RWPE2 (cell line): ENCODE results near the gene CACNA2D4.
A peak's percentile ranks its signal among the peaks of the same experiment; 100 is the strongest.

ENCODE experiments used
- ATAC-seq: fragments of 200-7000 bp; cut with Tn5 transposase; 3 replicates; pipeline ENCODE4 v1.9.1; 2021; ENCODE audit warnings: low read depth
- DNase-seq: peaks from one replicate; pipeline ENCODE4 v3.0.0-alpha.2; 2020; ENCODE audit warnings: low spot score
- H3K27ac ChIP-seq: fragments of 450-650 bp; 2 replicates; pipeline ENCODE4 v1.5.1; 2017; ENCODE audit warnings: mild to moderate bottlenecking; ENCODE audit not compliant: poor library complexity, severe bottlenecking
- H3K27me3 ChIP-seq: fragments of 250-450 bp; sonication (Bioruptor Pico); 2 replicates; pipeline ENCODE4 v1.5.1; 2021; ENCODE audit warnings: mild to moderate bottlenecking, moderate library complexity; ENCODE audit not compliant: insufficient read depth, poor library complexity, severe bottlenecking
- H3K36me3 ChIP-seq: fragments of 250-450 bp; sonication (Bioruptor Pico); 2 replicates; pipeline ENCODE4 v1.5.1; 2020; ENCODE audit warnings: low read depth, mild to moderate bottlenecking, moderate library complexity
- H3K4me1 ChIP-seq: fragments of 250-450 bp; sonication (Bioruptor Pico); 2 replicates; pipeline ENCODE4 v1.5.1; 2021; ENCODE audit warnings: mild to moderate bottlenecking, moderate library complexity; ENCODE audit not compliant: insufficient read depth, poor library complexity, severe bottlenecking
- H3K4me3 ChIP-seq: fragments of 250-450 bp; sonication (Bioruptor Pico); 2 replicates; pipeline ENCODE4 v1.5.1; 2021; ENCODE audit warnings: mild to moderate bottlenecking, moderate library complexity; ENCODE audit not compliant: severe bottlenecking
- H3K9me3 ChIP-seq: fragments of 250-450 bp; sonication (Bioruptor Pico); 2 replicates; pipeline ENCODE4 v1.5.1; 2021; ENCODE audit warnings: mild to moderate bottlenecking, moderate library complexity; ENCODE audit not compliant: severe bottlenecking
- TF ChIP-seq, protein P1 (sequence below): fragments of 450-650 bp; IDR thresholded peaks from one replicate; pipeline ENCODE4 v1.5.1; 2017; ENCODE audit warnings: mild to moderate bottlenecking, moderate library complexity; ENCODE audit not compliant: poor library complexity, severe bottlenecking

CACNA2D4 gene

DNA sequence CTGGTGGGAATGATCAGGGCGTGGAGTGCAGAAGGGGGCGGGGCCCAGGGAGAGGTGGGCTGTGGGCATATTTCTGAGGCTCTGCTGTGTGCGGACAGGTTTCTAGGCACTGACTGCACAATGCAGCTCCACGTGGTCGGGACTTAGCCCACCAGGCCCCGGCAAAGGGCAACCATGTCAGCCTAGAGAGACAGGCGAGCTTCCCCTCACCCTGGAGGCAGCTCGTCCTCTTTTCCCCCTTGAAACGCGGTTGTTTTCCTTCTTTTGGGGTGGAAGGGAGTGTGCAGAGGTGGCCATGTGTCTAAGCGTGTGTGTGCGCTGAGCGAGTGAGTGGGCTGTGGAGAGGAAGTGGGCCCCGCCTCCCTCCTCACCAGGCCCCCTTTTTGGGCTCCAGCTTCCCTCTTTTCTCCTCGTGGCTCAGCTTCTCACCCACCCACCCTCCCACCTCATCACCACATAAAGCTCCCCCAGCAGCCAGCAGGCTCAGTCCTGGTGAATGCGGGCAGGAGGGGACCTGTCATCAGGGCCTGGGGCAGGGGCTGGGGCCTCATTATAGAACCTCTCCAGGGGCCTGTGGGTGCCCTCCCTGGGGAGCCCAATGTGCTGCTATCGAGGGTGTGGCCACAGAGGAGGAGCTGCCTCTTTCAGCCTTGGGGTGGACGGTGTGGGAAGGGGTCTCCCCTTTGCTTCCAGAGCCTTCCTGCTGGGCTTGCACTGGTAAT lies 76.1 kb downstream of the CACNA2D4 start:
- H3K27ac ChIP-seq: no peak overlapping the region
- H3K4me1 ChIP-seq: no peaks in the 10 kb centered on the region
- TF ChIP-seq, protein P1, sequence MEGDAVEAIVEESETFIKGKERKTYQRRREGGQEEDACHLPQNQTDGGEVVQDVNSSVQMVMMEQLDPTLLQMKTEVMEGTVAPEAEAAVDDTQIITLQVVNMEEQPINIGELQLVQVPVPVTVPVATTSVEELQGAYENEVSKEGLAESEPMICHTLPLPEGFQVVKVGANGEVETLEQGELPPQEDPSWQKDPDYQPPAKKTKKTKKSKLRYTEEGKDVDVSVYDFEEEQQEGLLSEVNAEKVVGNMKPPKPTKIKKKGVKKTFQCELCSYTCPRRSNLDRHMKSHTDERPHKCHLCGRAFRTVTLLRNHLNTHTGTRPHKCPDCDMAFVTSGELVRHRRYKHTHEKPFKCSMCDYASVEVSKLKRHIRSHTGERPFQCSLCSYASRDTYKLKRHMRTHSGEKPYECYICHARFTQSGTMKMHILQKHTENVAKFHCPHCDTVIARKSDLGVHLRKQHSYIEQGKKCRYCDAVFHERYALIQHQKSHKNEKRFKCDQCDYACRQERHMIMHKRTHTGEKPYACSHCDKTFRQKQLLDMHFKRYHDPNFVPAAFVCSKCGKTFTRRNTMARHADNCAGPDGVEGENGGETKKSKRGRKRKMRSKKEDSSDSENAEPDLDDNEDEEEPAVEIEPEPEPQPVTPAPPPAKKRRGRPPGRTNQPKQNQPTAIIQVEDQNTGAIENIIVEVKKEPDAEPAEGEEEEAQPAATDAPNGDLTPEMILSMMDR: no peak
- no peak overlapping the region for H3K4me3 ChIP-seq
- H3K27me3 ChIP-seq: peaks cover 48% of the 10 kb centered on the region
- DNase-seq (peak; percentile 55), ATAC-seq (no peak)
- H3K9me3 ChIP-seq: no peaks in the 10 kb centered on the region
- no peaks in the 10 kb centered on the region for H3K36me3 ChIP-seq

DNA sequence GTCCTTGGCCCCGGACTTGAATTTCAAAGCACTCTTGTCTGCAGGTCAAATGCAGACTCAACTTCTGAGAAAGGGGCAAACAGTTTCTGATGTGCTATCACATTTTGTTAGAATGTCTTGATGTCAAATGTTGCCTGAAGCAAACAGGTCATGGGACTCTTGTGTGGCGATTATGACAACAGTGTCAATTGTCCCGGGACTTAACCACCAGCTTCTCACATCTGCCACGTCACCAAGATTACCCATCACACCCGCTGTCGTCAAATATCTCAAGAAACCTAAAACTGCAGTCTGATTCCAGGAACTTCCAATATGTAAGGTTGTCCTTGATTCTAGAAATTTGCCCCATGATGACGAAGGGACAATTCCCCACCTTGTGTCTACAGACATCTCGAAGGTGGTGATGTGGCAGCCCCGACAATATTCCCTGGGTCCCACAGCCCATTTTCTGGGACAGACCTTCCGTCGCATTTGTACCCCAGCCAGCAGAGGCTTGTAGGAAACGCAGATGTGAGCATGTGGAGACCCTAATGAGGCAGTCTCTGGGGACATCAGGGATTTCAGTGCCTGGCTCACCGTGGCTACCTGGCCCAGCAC lies 76.8 kb downstream of the CACNA2D4 start:
- DNase-seq (no peak), ATAC-seq (no peak)
- Histone ChIP-seq H3K4me3 (no peak overlapping the region), H3K4me1 (no peaks in the 10 kb centered on the region), H3K9me3 (no peaks in the 10 kb centered on the region), H3K36me3 (no peaks in the 10 kb centered on the region), H3K27ac (no peak overlapping the region), H3K27me3 (peaks cover 41% of the 10 kb centered on the region)
- TF ChIP-seq, protein P1: no peak

DNA sequence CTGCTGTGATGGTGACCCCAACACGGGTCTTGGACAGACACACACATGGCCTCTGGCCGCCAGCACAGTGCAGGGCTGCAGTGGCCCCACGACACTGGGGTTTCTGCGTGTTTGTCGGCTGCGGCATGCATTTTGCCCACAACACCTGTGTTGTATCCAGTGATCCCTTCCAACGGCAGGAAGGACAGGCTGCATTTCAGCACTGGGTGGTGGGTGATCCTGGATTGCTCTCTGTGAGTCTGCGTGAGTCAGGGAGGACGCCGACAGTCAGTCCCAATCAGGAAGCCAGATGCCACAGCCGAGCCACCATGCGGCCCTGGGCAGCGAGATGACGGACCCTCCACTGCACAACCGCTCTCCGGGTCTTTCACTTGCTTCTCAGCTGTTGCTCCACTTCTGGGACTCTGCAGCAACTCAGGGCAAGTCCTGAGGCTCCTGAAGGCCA lies 77.4 kb downstream of the CACNA2D4 start:
- H3K27me3 ChIP-seq: peaks cover 39% of the 10 kb centered on the region
- H3K27ac ChIP-seq: no peak overlapping the region
- no peak for ATAC-seq
- no peaks in the 10 kb centered on the region for H3K9me3 ChIP-seq
- no peaks in the 10 kb centered on the region for H3K36me3 ChIP-seq
- no peaks in the 10 kb centered on the region for H3K4me1 ChIP-seq
- peak; percentile 55 for DNase-seq
- no peak overlapping the region for H3K4me3 ChIP-seq
- TF ChIP-seq, protein P1: no peak

DNA sequence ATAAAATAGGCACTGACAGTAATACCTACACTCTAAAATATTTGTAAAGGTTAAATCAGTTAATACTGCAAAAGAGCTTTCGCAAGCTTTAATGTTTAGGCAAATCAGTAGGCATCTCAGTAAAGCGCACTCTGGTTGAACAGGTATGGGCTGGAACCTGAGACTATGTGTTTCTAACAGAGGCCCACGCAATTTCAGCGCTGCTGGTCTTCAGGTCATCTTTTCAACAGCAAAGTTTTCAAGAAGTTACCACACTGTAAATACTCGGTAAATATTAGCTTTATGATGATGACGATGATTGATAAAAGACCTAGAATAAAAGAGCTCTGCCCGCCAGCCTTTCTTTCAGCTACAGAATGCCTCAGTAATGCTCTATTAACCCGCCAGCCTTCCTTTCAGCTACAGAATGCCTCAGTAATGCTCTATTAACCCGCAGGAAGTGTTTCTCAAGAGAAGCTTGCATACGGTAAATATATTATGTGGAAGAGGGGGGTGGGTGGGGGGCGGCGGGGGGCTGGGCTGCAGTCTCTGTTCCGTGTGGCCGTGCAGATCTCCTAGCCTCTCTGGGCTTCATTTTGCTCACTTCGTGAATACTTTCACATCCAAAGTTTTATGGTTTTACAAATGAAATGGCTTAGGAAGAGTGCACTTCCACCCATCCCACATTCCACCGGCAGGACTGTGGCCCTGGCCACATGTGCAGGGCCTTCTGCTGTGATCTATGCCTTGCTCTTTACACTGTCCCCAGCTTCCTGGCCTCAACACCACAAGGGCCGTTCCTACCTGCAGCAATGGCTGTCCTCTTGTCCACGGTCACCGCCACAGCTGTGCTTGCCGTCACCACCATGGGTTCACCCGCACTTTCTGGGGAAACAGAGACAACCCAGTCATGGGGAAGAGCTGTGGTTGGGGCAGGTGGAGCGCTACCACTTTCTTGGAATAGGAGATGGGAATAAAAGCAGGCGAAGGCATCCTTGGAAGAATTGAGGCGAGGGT lies 78.2 kb downstream of the CACNA2D4 start:
- DNase-seq: peak; percentile 49
- H3K36me3 ChIP-seq: no peaks in the 10 kb centered on the region

More for the DNA sequence above, 78.2 kb downstream of the CACNA2D4 start:
- Histone ChIP-seq H3K27me3 (peaks cover 36% of the 10 kb centered on the region), H3K4me1 (no peaks in the 10 kb centered on the region), H3K27ac (no peak overlapping the region), H3K9me3 (no peaks in the 10 kb centered on the region), H3K4me3 (no peak overlapping the region)
- TF ChIP-seq, protein P1: no peak
- no peak for ATAC-seq
